ENCODE measurements around the gene MIAT.

MIAT gene

GRCh38 chr22:26675687-26676268 lies 18.4 kb downstream of the MIAT start:
- Histone ChIP-seq H3K9me3 (replicated peaks in 1 of 2; ENCODE audit: control insufficient read depth in 2 of 2, insufficient read depth in 1 of 2, low read depth in 1 of 2, low read length in 2 of 2) (no peaks in the 10 kb centered on the region), H2AK5ac (ENCODE audit: low read depth, low read length) (no peak overlapping the region), H3K23ac (ENCODE audit: low read depth, low read length, poor library complexity) (no peak overlapping the region), H2BK5ac (ENCODE audit: low read length) (no peak overlapping the region), H4K8ac (ENCODE audit: low read depth, low read length) (no peak overlapping the region), H3K79me1 (ENCODE audit: low read depth, low read length) (peaks cover 2% of the 10 kb centered on the region), H3K27ac (replicated peaks; ENCODE audit: low read length) (no peak overlapping the region), H3K4me2 (ENCODE audit: insufficient read depth, low read length, poor library complexity, severe bottlenecking) (no peak overlapping the region), H3K4me3 (ENCODE audit: low read length in 2 of 2) (no peak overlapping the region), H4K91ac (ENCODE audit: low read depth, low read length, poor library complexity) (no peak overlapping the region), H2AFZ (ENCODE audit: low read length) (no peak overlapping the region), H3K18ac (ENCODE audit: low read length) (no peak overlapping the region), H3K9ac (ENCODE audit: low read depth, low read length, poor library complexity) (no peak overlapping the region), H3K4ac (ENCODE audit: low read length) (no peak overlapping the region), H2BK120ac (ENCODE audit: low read depth, low read length) (no peak overlapping the region), H3K14ac (ENCODE audit: low read length) (no peak overlapping the region), H2BK15ac (ENCODE audit: low read length) (no peak overlapping the region), H3K4me1 (ENCODE audit: control insufficient read depth in 2 of 2, insufficient read depth in 1 of 2, low read depth in 1 of 2, low read length in 2 of 2) (peaks cover 20 to 29% of the 10 kb centered on the region in 2 donors), H3K36me3 (replicated peaks in 1 of 2; ENCODE audit: control insufficient read depth in 2 of 2, insufficient read depth in 2 of 2, low read length in 2 of 2) (peaks cover 1 to 12% of the 10 kb centered on the region in 2 donors), H3K27me3 (ENCODE audit: control insufficient read depth in 3 of 3, insufficient read depth in 3 of 3, low read depth in 1 of 3, low read length in 3 of 3) (no peaks in the 10 kb centered on the region), H2BK12ac (ENCODE audit: low read length) (no peak overlapping the region)
- no peak for DNase-seq (ENCODE audit: low spot score)
- no CpG with 5 or more reads among the region's 4 CpGs for WGBS, 2 donors (ENCODE audit: extremely low coverage in 2 of 2, insufficient read length in 2 of 2, insufficient replicate concordance in 1 of 2)

- Histone ChIP-seq H2BK120ac (ENCODE audit: low read depth, low read length) (no peak overlapping the region), H2AFZ (ENCODE audit: low read length) (no peak overlapping the region), H3K27me3 (ENCODE audit: control insufficient read depth in 3 of 3, insufficient read depth in 3 of 3, low read depth in 1 of 3, low read length in 3 of 3) (no peaks in the 10 kb centered on the region), H3K27ac (replicated peaks; ENCODE audit: low read length) (no peak overlapping the region), H3K4me3 (ENCODE audit: low read length in 2 of 2) (no peak overlapping the region), H2BK15ac (ENCODE audit: low read length) (no peak overlapping the region), H3K9me3 (replicated peaks in 1 of 2; ENCODE audit: control insufficient read depth in 2 of 2, insufficient read depth in 1 of 2, low read depth in 1 of 2, low read length in 2 of 2) (peaks cover 0 to 6% of the 10 kb centered on the region in 2 donors), H3K23ac (ENCODE audit: low read depth, low read length, poor library complexity) (no peak overlapping the region), H2BK12ac (ENCODE audit: low read length) (no peak overlapping the region), H3K4me1 (ENCODE audit: control insufficient read depth in 2 of 2, insufficient read depth in 1 of 2, low read depth in 1 of 2, low read length in 2 of 2) (peaks cover 22 to 25% of the 10 kb centered on the region in 2 donors), H3K36me3 (replicated peaks in 1 of 2; ENCODE audit: control insufficient read depth in 2 of 2, insufficient read depth in 2 of 2, low read length in 2 of 2) (peaks cover 1 to 11% of the 10 kb centered on the region in 2 donors), H4K91ac (ENCODE audit: low read depth, low read length, poor library complexity) (no peak overlapping the region), H3K9ac (ENCODE audit: low read depth, low read length, poor library complexity) (no peak overlapping the region), H3K4ac (ENCODE audit: low read length) (no peak overlapping the region), H2BK5ac (ENCODE audit: low read length) (no peak overlapping the region), H3K79me1 (ENCODE audit: low read depth, low read length) (peaks cover 2% of the 10 kb centered on the region), H3K18ac (ENCODE audit: low read length) (no peak overlapping the region), H2AK5ac (ENCODE audit: low read depth, low read length) (no peak overlapping the region), H4K8ac (ENCODE audit: low read depth, low read length) (no peak overlapping the region), H3K14ac (ENCODE audit: low read length) (no peak overlapping the region), H3K4me2 (ENCODE audit: insufficient read depth, low read length, poor library complexity, severe bottlenecking) (no peak overlapping the region)
- no peak for DNase-seq (ENCODE audit: low spot score)
- no CpG with 5 or more reads among the region's 5 CpGs for WGBS, 2 donors (ENCODE audit: extremely low coverage in 2 of 2, insufficient read length in 2 of 2, insufficient replicate concordance in 1 of 2)
Measured at GRCh38 chr22:26677217-26677616, 19.8 kb downstream of the MIAT start.

- Histone ChIP-seq H4K91ac (ENCODE audit: low read depth, low read length, poor library complexity) (no peak overlapping the region), H4K8ac (ENCODE audit: low read depth, low read length) (no peak overlapping the region), H3K18ac (ENCODE audit: low read length) (no peak overlapping the region), H3K4ac (ENCODE audit: low read length) (no peak overlapping the region), H3K9me3 (replicated peaks in 1 of 2; ENCODE audit: control insufficient read depth in 2 of 2, insufficient read depth in 1 of 2, low read depth in 1 of 2, low read length in 2 of 2) (peaks cover 0 to 8% of the 10 kb centered on the region in 2 donors), H2AK5ac (ENCODE audit: low read depth, low read length) (no peak overlapping the region), H3K27me3 (ENCODE audit: control insufficient read depth in 3 of 3, insufficient read depth in 3 of 3, low read depth in 1 of 3, low read length in 3 of 3) (no peaks in the 10 kb centered on the region), H3K14ac (ENCODE audit: low read length) (no peak overlapping the region), H2BK12ac (ENCODE audit: low read length) (no peak overlapping the region), H2BK120ac (ENCODE audit: low read depth, low read length) (no peak overlapping the region), H3K4me1 (ENCODE audit: control insufficient read depth in 2 of 2, insufficient read depth in 1 of 2, low read depth in 1 of 2, low read length in 2 of 2) (peaks cover 12 to 23% of the 10 kb centered on the region in 2 donors), H2AFZ (ENCODE audit: low read length) (no peak overlapping the region), H3K9ac (ENCODE audit: low read depth, low read length, poor library complexity) (no peak overlapping the region), H2BK5ac (ENCODE audit: low read length) (no peak overlapping the region), H3K4me2 (ENCODE audit: insufficient read depth, low read length, poor library complexity, severe bottlenecking) (no peak overlapping the region), H3K36me3 (replicated peaks in 1 of 2; ENCODE audit: control insufficient read depth in 2 of 2, insufficient read depth in 2 of 2, low read length in 2 of 2) (peaks cover 1 to 12% of the 10 kb centered on the region in 2 donors), H3K23ac (ENCODE audit: low read depth, low read length, poor library complexity) (no peak overlapping the region), H3K27ac (replicated peaks; ENCODE audit: low read length) (no peak overlapping the region), H2BK15ac (ENCODE audit: low read length) (no peak overlapping the region), H3K4me3 (ENCODE audit: low read length in 2 of 2) (no peak overlapping the region), H3K79me1 (ENCODE audit: low read depth, low read length) (peaks cover 2% of the 10 kb centered on the region)
- WGBS, 2 donors (ENCODE audit: extremely low coverage in 2 of 2, insufficient read length in 2 of 2, insufficient replicate concordance in 1 of 2): no CpG with 5 or more reads among the region's 9 CpGs
- peak; percentile 79 for DNase-seq (ENCODE audit: low spot score)
Measured at GRCh38 chr22:26679003-26679629, 21.7 kb downstream of the MIAT start.

- H2BK15ac ChIP-seq (ENCODE audit: low read length): no peak overlapping the region
- no peak overlapping the region for H3K9ac ChIP-seq (ENCODE audit: low read depth, low read length, poor library complexity)
- peaks cover 0 to 8% of the 10 kb centered on the region in 2 donors for H3K9me3 ChIP-seq (replicated peaks in 1 of 2; ENCODE audit: control insufficient read depth in 2 of 2, insufficient read depth in 1 of 2, low read depth in 1 of 2, low read length in 2 of 2)
- peaks cover 12 to 20% of the 10 kb centered on the region in 2 donors for H3K4me1 ChIP-seq (ENCODE audit: control insufficient read depth in 2 of 2, insufficient read depth in 1 of 2, low read depth in 1 of 2, low read length in 2 of 2)
- no peak overlapping the region for H3K14ac ChIP-seq (ENCODE audit: low read length)
- H3K4me3 ChIP-seq (ENCODE audit: low read length in 2 of 2): no peak overlapping the region
- H4K91ac ChIP-seq (ENCODE audit: low read depth, low read length, poor library complexity): no peak overlapping the region
- no peak overlapping the region for H4K8ac ChIP-seq (ENCODE audit: low read depth, low read length)
- peaks cover 1 to 12% of the 10 kb centered on the region in 2 donors for H3K36me3 ChIP-seq (replicated peaks in 1 of 2; ENCODE audit: control insufficient read depth in 2 of 2, insufficient read depth in 2 of 2, low read length in 2 of 2)
- H2BK5ac ChIP-seq (ENCODE audit: low read length): no peak overlapping the region
- no peak overlapping the region for H3K4ac ChIP-seq (ENCODE audit: low read length)
- peak overlapping the region; percentile 31 for H3K18ac ChIP-seq (ENCODE audit: low read length)
- H2BK120ac ChIP-seq (ENCODE audit: low read depth, low read length): no peak overlapping the region
- no peak overlapping the region for H3K27ac ChIP-seq (replicated peaks; ENCODE audit: low read length)
- H2AFZ ChIP-seq (ENCODE audit: low read length): no peak overlapping the region
- no CpG with 5 or more reads among the region's 3 CpGs for WGBS, 2 donors (ENCODE audit: extremely low coverage in 2 of 2, insufficient read length in 2 of 2, insufficient replicate concordance in 1 of 2)
- H2BK12ac ChIP-seq (ENCODE audit: low read length): no peak overlapping the region
- no peaks in the 10 kb centered on the region for H3K79me1 ChIP-seq (ENCODE audit: low read depth, low read length)
- H2AK5ac ChIP-seq (ENCODE audit: low read depth, low read length): peak overlapping the region; percentile 41
- H3K23ac ChIP-seq (ENCODE audit: low read depth, low read length, poor library complexity): no peak overlapping the region
- H3K27me3 ChIP-seq (ENCODE audit: control insufficient read depth in 3 of 3, insufficient read depth in 3 of 3, low read depth in 1 of 3, low read length in 3 of 3): no peaks in the 10 kb centered on the region
- H3K4me2 ChIP-seq (ENCODE audit: insufficient read depth, low read length, poor library complexity, severe bottlenecking): no peak overlapping the region
- DNase-seq (ENCODE audit: low spot score): no peak
Measured at GRCh38 chr22:26680485-26680884, 23.1 kb downstream of the MIAT start.

Data from neuronal stem cell (in vitro differentiated cells).